Non-pigmented ciliary epithelial cell (primary cell): Measurements from ENCODE around the gene ODAD4.
"Not testable (repeated sequence)": the region's sequence is repeated elsewhere in the genome, so short reads cannot be mapped to it uniquely, and the experiment has no call there.

Source experiments
- DNase-seq: peaks from one replicate; pipeline ENCODE4 v3.0.0-alpha.2; 2010; ENCODE audit warnings: low read depth

ODAD4 gene

DNA sequence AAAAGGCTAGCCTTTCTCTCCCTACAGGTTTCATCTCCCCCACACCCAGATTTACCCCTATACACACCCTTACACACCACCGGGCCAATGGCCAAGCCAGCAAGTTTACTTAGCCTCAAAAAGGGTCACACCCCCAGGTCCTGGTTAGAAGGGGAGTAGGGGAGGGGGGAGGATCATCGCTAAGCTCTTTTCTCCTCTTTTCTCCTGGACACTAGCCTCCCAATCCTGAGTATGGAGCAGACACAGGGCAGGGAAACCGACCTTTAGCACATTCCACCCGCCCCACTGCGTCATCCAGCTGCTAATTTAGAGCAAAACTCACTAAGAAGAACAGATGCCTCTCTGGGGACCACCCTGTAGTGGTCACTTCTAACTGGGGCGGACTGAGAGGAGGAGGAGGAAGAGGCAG lies 16.1 kb upstream of the ODAD4 start:
- DNase-seq, result no peak

GRCh38 chr17:41915020-41915419 lies 15.4 kb upstream of the ODAD4 start:
- DNase-seq, result no peak

DNA sequence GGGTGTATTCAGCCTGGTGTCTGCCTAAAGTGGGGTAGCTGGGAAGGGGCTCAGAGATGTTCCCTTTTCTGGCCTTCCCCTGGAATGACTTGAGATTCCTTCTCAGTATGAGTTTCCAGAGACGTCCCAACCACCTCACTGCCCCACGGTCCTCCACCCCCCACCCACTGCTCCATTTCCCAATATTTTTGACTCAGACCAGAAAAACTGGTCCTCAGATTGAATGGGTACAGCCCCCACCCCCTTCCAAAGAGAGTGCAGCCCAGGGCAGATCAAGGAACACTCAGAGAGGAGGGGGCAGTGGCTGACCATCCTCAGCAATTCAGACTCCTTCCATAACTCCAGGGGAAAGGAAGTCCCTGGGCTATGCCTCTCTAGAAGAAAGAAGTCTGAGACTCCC lies 14.9 kb upstream of the ODAD4 start:
- DNase-seq, result no peak

GRCh38 chr17:41917192-41917591 lies 13.2 kb upstream of the ODAD4 start:
- DNase-seq, result no peak

DNA sequence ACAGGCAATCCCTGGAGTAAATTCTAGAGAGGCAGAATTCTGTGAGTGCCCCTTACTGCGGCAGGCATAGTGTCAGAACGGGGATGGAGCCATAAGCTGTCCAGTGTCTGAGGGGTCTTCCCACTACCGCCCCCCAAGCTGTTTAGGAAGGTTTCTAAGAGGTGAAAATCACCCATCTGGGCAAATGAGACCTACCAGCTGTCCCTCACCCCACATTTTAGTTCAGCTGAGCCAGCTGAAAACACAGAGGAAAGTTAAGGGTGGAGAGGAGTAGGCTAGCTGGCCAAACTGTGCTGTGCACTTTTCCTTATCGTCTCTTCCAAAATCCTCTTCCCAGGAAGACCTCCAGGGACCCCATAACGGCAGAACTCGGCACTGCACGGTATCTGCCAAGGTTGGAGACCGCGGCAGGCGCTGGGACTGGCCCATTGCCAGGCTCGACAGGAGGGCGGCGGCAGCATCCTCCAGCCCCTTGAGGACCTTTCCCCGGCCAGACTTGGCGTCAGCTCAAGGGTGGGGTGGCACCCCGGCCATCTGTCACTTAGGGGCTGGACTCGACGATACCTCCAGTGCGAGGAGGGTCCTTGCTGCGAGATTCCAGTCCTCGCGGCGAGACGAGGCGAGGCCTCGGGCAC lies 12.6 kb upstream of the ODAD4 start:
- DNase-seq, result no peak

- peak; percentile 83 for DNase-seq
Measured at GRCh38 chr17:41918314-41919164, 11.9 kb upstream of the ODAD4 start, which contains the start of gene ACLY. TSS of gene ACLY (minus strand) at chr17:41918951. CDS start at chr17:41913873, 5,078 bp downstream.

GRCh38 chr17:41919165-41919817 lies 11.1 kb upstream of the ODAD4 start:
- DNase-seq, result no peak

- DNase-seq, result no peak
Measured at GRCh38 chr17:41919840-41920579, 10.4 kb upstream of the ODAD4 start.

DNA sequence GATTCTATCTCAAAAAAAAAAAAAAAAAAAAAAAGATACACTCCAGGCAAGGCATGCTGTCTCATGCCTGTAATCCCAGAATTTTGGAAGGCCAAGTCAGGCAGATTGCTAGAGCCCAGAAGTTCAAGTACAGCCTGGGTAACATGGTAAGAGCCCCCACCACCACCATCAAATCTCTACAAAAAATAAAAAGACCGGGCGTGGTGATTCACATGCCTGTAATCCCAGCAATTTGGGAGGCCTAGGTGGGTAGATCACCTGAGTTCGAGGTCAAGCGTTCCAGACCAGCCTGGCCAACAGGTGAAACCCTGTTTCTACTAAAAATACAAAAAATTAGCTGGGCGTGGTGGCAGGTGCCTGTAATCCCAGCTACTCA lies 9.8 kb upstream of the ODAD4 start:
- no peak for DNase-seq

DNA sequence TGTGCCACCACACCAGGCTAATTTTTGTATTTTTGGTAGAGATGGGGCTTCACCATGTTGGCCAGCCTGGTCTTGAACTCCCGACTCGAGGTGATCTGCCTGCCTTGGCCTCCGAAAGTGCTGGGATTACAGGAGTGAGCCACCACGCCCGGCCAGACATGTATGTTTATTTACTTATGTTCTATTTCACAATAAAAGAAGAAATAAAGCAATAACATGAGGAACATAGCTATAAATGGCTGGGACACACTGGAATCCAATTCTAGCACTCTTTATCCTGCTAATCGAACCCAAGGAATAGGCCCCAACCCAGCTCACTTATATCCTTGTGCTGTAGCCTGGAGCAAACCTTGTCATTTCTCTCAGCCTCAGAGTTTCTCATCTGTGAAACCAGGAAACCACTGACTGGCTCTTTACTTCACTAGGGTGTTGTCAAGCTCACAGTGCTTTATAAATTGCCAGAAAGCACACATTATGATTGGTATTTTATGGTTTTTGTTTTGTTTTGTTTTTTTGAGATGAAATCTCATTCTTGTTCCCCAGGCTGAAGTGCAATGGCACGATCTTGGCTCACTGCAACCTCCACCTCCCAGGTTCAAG lies 4.3 kb upstream of the ODAD4 start:
- no peak for DNase-seq

GRCh38 chr17:41928693-41929251 lies 1.6 kb upstream of the ODAD4 start:
- no peak for DNase-seq

- not testable (repeated sequence) for DNase-seq
Measured at GRCh38 chr17:41930833-41931156, 378 bp downstream of the ODAD4 start.

DNA sequence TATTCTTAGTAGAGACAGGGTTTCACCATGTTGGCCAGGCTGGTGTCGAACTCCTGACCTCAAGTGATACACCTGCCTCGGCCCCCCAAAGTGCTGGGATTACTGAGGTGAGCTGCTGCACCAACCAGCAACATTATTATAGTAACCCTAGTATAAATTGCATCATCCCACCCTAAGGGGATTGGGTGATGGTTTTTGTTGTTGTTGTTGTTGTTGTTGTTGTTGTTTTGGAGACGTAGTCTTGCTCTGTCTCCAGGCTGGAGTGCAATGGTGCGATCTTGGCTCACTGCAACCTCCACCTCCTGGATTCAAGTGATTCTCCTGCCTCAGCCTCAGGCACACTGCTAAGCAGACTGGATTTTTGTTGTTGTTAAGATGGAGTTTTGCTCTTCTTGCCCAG lies 1.3 kb downstream of the ODAD4 start:
- DNase-seq, result not testable (repeated sequence)

DNA sequence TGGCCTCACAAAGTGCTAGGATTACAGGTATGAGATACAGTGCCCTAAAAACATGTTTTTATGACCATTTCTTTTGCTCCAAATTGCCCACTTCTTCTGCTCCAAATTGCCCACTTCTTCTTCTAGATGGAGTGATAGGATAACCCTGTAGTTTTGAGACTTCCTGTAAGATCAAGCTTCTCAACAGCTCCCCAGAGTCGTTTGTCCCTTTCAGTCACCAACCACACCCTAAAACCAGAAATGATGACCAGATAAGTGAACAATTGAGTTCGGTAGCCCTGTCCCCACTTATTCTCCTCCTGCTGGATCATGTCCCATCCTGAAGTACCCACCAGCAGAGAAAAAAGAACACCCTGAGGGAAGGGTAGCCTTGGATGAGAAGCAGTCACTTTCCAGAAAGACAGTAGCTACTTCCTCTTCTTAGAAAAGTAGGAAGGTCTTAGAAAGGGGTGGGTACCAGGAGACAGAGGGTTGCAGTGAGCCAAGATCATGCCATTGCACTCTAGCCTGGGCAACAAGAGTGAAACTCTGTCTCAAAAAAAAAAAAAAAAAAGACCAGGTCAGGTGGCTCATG lies 2.5 kb downstream of the ODAD4 start:
- DNase-seq, result no peak

DNA sequence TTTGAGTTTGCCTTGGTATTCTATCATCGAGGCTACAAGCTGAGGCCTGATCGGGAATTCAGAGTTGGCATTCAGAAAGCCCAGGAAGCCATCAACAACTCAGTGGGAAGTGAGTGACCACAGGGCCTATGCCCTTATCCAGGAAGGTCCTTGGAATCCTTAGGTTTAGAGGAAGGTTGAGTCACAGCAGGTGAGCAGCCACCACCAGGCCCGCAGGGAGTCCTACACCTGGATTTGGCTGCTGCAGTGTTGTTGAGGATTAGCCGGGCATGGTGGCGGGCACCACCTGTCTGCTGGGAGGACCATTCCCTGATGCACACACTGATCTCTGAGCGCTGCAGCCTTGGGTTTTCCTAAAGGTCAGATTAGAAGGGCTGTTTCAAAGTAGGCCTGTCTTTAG lies 5.2 kb downstream of the ODAD4 start:
- DNase-seq, result no peak

DNA sequence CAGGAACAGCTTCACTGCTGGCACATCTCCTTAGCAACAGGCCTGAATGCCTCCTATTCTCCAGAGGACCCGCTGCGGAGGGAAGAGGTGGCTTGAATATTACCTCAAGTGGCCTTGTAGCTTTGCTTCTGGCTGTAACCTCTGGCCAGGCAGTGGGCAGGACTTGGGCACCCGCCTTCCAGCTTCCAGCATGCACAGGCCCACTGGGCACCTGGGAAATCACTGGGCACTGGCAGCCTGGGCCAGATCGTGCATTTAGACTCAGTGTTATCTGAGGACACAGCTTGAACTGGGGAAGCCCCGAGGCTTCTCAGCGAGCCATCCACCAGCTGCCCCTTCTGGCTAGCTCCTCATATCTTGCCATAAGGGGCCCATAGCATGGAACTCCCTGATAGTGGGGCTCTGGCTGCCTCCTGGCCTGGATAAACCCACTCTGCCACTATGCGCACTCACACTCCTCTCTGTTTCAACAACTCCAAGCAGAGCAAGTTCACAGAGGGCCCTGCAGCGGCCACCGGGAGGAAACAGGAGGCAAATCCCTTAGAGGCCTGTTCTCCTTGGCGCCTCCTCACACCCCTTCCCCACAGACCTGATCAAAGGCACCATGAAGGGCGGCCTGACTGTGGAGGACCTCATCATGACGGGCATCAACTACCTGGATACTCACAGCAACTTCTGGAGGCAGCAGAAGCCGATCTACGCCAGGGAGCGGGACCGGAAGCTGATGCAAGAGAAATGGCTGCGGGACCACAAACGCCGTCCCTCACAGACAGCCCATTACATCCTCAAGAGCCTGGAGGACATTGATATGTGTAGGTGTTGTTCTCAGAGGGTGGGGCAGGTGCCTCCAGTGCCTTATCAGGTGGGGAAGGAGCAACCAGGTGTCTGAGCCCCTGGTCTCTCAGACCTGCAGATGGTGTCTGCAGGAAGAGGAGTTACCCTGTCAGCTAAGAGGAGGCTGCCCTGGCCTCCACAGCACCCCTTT lies 7.8 kb downstream of the ODAD4 start:
- DNase-seq, result no peak

DNA sequence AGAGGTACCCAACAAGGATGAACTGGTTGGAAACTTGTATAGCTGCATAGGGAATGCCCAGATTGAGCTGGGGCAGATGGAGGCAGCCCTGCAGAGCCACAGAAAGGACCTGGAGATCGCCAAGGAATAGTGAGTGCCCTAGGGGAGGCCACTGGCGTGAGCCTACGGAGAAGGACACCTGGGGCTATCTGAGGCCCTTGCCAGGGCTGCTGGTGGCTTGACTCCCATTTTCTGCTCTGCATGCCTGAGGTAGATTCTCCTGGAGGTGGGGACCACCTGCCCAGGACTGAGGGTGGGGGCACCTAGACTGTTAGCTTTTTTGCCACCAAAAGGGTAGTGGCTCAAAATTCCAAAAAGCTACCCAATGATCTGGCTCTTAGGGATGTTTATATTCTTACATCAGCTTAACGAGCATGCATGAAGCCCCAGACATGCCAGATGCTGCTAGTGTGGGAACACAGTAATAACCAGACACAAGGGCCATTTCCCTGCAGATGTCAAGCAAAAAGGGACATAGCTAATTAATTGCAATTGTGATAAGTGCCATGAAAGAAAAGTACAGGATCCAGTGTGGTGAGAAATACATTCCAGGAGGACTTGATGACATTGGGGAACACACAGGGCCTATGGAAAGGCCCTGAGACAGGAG lies 8.8 kb downstream of the ODAD4 start:
- DNase-seq, result no peak

GRCh38 chr17:41939693-41940090 lies 9.3 kb downstream of the ODAD4 start:
- no peak for DNase-seq

- DNase-seq, result no peak
Measured at GRCh38 chr17:41941168-41941567, 10.8 kb downstream of the ODAD4 start.
